Embryonic facial prominence (tissue), 1 donor: Measurements from ENCODE around the gene ACE.

Source experiments
- DNase-seq: peaks from one replicate; pipeline ENCODE4 v3.0.0-alpha.2; 2016; ENCODE audit errors: extremely low spot score

ACE gene

DNA sequence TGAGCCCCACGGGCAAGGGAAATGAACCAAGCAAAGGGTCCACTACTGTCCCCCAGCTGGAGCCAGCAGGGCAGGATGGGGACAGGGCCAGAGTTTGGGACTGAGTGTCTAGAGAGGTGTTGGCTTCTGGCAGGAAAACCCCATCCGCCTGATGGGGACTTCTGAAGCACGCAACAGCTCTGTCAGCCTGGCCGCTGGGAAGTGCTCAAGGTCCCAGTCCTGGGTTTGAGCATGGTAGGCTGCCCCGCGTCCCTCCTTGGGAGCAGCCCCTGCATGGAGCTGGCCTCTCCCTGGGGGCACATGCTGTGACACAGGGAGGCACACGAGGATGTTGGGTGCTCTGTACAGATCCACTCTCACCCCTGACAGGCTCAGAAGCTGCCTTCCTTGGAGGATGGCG is 14.6 kb downstream of the ACE start:
- DNase-seq, result no peak

DNA sequence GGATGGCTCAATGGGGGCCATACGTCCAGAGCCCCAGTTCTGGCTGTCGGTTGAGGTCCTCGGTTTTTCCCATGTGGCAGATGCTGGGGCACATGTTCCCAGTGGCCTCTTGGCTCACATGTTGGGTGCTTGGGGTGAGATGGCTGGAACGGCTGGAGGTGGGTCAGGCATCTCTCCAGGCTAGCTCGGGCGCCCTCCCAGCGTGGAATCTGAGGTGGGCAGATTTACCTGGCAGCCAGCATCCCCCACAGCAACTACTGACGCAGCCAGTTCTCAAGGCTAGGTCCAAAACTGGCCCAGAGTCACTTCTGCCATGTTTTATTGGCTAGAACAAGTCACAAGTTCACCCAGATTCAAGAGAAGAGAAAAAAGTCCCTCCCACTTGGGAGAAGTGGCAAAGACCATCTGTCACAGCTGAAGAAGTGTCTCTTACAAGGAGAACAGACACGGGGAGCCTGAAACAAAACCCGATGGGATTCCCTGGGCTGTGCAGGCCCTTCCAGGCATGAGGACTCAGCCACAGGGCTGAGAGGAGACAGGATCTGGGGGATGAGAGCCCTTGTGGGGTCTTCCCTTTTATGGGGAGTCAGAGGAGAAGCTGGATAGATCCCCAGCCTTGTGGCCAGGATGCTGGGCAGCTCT is 15.2 kb downstream of the ACE start:
- DNase-seq, result no peak

DNA sequence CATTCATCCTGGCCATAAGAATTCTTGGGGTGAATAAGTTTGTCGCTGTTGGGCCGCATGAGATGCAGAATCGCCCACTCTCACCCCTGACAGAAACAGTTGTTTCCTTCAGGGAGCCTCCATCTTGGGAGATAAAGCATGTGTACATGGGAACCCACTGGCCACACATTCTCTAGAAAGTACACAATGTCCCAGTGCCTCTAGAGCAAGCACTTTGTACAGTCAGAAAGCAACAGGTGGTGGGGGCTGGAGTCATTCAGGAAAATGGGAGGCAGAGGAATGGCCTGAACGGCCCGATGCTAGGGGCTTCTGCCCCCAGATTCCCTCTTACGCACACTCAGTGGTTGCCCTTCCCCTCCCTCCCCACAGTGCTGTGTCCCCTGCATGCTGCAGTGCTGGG is 16.1 kb downstream of the ACE start:
- DNase-seq, result no peak

DNA sequence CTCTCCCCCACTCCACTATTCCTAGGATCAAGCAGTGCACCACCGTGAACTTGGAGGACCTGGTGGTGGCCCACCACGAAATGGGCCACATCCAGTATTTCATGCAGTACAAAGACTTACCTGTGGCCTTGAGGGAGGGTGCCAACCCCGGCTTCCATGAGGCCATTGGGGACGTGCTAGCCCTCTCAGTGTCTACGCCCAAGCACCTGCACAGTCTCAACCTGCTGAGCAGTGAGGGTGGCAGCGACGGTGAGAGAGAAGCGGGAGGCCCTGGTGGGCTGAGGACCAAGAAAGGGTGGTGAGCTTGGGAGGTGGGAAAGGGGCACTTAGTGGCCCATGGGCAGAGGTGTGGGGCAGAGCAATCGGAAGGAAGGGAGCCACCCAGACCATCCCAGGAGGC is 16.6 kb downstream of the ACE start:
- no peak for DNase-seq

DNA sequence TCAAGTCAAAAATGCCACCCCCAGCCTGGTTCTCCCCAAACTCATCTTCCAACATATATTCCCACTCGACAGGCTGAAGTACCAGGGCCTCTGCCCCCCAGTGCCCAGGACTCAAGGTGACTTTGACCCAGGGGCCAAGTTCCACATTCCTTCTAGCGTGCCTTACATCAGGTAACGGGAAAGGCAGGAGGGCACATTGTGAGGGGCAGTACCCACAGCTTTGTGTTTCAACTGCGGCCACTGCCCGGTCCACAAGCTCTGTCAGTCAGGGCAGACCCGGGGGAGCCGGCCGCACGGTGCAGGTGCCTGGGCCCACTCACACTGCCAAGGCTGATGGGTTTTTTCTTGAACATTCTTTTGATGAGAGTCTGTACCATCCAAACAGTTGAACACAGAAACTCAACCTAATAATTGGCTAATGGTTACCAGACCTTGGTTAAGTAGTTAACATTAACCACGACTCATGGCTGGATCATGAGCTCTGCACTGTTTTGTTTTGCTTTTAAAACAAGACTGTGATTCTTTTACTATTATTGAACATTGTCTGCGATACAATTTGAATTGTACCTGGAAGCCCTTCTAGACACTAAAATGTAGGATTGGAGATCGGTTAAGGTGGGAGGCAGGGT is 17.6 kb downstream of the ACE start:
- DNase-seq, result no peak

DNA sequence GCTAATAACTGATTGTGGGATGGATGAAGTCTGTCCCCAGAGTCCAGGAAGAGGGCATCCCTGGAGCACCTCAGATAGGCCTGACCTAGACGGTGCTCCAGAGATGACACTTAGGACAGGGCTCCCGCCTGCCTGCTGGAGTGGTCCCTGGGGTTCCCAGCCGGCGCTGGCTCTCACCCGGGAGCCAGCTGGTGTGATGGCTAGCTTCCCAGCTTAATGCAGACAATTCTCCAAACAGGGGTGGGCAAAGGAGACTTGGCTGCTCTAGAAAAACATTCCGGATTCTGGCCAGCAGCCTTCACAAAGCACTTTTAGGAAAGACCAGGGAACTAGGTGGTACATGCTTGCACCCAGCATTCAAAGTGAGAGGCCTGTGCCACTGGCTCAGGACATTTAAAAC is 18.6 kb downstream of the ACE start:
- DNase-seq, result no peak

DNA sequence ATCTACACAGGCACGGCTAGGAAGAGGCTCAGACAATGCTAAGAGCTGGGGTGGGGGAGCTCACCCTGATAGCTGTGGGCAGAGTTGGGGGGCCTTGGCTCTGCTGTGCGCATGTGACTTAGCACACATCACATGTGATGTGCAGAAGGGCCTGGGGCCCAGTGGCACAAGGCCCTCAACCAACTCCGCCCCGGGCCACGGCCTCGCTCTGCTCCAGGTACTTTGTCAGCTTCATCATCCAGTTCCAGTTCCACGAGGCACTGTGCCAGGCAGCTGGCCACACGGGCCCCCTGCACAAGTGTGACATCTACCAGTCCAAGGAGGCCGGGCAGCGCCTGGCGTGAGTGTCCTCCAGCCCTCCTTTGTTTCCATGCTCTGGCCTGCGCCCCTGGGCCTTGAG is 19.3 kb downstream of the ACE start:
- no peak for DNase-seq

DNA sequence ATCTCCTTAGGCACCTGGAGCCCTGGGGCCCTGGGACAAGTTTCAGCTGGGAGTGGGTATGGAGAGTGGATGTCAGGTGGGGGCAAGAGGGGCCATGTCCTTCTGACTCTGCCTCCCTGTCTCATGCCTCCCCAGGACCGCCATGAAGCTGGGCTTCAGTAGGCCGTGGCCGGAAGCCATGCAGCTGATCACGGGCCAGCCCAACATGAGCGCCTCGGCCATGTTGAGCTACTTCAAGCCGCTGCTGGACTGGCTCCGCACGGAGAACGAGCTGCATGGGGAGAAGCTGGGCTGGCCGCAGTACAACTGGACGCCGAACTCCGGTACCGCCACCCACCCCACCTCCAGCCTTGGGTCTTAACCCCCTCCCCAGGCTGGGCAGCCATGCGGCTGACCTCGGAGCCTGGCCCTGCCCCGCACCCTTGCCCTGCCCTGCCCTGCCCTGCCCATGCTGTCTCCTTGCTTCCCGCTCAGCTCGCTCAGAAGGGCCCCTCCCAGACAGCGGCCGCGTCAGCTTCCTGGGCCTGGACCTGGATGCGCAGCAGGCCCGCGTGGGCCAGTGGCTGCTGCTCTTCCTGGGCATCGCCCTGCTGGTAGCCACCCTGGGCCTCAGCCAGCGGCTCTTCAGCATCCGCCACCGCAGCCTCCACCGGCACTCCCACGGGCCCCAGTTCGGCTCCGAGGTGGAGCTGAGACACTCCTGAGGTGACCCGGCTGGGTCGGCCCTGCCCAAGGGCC is 20.0 kb downstream of the ACE start:
- no peak for DNase-seq

DNA sequence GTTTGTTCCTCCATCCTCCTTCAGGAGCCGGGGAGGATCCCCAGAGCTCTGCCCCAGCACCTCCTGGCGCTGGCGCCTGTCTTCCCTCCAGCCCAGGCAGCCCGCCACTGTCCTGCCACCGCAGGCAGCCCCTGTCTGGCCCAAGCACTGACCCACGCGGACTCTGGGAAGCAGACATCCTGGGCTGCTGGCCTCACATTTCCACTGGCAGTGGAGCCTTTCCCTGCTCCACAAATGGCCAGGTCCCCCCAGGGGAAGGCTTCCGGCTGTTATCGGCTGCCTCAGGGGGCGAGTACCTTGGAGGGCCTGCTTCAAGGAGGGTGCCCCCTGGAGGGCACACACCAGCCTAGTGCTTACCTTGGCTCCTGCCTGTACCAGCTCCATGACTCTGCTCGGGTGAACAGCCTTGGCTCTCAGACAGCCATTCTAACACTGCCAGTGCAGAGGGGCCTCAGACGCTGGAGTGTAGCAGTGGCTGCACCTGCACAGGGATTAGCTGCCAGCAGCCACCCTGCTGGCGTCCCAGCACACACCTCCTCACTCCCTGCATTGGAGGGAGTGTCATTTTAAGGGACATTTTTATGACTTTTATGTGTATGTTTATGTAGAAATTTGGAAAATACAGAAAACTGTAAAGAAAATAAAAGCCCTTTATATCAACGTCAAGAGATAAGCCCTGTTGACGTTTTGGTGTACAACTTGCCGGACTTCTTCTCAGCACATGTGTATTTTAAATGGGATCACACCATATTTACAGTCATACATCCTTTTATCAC is 21.0 kb downstream of the ACE start:
- no peak for DNase-seq

DNA sequence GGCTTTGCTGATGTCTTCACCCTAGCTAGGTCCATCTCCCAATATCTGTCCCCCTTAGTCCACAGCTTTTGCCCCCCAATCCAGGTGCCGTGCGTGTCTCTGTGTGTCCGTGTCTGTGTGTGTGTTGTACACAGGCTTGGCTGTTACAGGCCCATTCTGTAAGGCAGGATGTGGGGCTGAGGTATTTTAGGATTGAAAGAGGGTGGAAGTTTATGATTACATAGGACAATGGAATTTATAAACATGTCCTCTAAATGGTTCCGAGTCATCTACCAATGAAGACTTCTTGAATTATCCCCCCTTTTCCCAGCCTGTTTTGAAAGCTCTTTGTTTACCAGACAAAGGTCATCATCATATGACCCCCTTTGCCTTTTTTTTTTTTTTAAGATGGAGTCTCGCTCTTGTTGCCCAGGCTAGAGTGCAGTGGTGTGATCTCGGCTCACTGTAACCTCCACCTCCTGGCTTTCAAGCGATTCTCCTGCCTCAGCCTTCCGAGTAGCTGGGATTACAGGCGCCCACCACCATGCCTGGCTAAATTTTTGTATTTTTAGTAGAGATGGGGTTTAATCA is 21.9 kb downstream of the ACE start:
- DNase-seq, result no peak

DNA sequence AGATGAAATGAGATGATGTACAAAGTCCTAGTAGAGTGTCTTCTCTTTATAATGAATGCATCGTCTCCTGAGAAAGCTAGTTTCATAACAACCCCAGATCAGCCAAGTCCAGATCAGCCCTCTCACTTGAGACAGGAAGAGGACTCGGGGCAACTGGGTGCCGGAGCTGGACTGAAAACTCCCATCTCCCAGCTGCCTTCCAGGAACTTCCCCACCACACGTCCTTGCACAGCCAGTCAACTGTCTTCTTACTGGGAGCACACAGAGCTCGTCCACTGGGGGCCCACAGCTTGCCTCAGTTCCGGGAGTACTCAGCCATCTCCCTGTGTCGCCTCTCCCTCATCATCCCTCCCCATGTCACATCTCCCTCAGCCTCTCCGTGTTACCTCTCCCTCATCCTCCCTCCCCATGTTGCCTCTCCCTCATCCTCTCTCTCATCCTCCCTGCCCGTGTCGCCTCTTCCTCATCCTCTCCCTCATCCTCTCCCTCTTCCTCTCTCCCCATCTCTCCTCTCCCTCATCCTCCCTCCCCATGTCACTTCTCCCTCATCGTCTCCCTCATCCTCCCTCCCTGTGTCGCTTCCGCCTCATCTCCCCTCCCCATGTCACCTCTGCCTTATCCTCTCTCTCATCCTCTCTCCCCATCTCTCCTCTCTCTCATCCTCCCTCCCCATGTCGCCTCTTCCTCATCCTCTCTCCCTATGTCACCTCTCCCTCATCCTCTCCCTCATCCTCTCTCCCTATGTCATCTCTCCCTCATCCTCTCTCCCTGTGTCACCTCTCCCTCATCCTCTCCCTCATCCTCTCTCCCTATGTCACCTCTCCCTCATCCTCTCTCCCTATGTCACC is 23.9 kb downstream of the ACE start:
- no peak for DNase-seq

DNA sequence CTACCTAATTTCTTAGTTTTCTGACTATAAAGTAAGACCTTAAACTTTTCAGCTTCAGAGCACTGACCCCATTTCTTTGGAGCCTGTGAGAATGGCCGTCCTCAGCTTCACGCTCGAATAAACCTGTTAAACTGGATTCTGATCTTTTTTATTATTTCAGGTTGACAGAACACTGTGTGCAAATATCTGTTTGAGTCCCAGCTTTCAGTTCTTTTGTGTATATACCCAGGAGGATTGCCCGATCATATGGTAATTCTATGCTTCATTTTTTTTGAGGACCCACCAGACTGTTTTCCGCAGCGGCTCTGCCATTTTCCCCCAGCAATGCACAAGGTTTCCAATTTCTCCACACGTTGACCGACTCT is 26.5 kb downstream of the ACE start:
- no peak for DNase-seq

DNA sequence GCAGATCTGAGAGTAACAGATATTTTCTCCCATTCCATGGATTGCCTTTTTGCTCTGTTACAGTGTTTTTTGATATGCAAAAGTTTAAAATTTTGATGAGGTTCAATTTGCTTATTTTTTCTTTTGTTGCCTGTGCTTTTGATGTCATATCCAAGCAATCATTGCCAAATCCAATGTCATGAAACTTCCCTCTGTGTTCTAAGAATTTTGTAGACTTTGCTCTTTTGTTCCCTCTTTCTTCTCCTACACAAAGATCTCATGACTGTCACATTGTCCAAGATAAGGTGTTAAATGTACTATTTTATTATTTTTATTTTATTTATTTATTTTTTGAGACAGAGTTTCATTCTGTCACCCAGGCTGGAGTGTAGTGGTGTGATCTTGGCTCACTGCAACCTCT is 27.4 kb downstream of the ACE start:
- DNase-seq, result no peak

DNA sequence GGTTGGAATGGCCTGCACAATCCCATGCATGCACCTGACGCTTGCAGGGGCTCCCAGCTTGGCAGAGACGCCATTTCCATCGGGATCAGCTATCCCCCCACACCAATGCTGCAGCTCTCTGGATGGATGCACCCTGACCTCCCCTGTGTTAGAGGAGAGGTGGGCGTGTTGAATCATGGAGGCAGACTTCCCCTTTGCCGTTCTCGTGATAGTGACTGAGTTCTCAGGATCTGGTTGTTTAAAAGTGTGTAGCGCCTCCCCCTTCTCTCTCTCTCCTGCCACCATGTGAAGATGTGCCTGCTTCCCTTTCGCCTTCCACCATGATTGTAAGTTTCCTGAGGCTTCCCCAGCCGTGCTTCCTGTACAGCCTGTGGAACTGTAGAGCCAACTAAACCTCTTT is 28.5 kb downstream of the ACE start:
- no peak for DNase-seq

DNA sequence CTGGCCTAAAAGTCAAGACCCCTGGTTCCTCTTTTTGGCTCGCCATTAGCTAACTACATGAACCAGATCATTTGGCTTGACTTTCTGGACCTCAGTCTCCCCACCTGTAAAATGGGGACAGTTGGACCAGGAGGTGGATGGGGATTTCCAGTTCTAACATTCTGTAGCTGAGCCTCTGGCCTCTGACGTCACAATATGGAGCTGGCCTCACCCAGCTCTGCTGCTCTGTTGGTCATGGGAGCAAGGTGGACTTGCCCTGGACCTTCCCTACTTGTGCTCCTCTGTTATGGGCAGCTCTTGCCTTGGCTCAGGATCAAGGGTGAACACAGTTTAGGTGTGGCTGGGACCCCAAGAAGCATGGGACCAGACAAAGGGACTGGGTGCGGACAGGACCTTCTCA is 29.8 kb downstream of the ACE start:
- DNase-seq, result no peak

DNA sequence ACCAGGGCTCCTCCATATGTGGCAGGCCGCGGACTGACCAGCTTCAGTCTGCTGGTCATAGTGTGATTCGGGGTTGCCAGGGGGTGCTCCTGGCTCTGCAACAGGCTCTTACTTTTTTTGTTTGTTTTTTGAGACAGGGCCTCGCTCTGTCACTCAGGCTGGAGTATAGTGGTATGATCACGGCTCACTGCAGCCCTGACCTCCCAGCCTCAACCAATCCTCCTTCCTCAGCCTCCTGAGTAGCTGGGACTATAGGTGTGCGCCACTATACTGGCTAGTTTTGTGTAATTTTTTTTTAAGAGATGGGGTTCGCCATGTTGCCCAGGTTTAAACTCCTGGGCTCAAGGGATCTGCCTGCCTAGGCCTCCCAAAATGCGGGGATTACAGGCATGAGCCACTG is 34.5 kb downstream of the ACE start:
- DNase-seq, result no peak

DNA sequence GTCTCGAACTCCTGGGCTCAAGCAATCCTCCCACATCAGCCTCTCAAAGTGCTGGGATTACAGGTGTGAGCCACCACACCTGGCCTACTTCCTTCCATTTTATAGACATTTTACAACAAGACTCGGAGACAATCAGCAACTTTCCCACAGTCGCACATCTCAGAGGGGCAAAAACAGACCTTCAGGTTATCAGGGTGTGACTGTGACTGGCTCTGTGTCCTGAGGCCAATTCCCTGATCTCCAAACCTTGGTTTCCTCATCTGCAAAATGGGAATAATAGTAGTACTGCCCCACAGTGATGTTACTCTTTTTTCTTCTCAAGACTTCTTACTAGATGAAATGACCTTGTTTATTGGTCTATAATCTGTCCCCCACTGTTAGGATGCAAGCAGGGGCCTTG is 35.5 kb downstream of the ACE start:
- no peak for DNase-seq

DNA sequence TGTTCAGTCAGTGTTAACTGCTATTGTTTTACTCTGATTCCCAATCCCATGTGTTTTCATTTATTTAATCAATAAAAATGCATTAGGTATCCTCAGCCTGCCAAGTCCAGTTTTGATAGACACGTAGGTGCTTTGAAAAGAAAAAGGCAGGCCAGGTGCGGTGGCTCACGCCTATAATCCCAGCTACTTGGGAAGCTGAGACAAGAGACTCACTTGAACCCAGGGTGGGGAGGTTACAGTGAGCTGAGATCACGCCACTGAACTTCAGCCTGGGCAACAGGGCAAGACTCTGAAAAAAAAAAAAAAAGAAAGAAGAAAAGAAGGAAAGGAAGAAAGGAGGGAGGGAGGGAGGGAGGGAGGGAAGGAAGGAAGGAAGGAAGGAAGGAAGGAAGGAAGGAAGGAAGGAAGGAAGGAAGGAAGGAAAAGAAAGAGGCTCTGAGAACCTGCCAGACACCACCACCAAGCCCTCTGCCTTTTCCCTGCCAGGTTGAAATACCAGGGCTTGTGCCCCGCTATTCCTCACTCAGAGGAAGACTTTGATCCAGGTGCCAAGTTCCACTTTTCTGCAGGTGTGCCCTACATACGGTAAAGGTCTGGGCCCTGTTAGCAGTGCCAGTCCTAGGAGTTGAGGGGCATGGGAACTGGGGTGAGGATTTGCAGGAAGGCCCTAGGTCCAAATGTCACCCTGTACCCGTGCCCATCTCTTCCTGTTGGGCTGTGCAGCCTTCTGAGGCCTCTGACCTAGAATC is 36.2 kb downstream of the ACE start:
- DNase-seq, result no peak

DNA sequence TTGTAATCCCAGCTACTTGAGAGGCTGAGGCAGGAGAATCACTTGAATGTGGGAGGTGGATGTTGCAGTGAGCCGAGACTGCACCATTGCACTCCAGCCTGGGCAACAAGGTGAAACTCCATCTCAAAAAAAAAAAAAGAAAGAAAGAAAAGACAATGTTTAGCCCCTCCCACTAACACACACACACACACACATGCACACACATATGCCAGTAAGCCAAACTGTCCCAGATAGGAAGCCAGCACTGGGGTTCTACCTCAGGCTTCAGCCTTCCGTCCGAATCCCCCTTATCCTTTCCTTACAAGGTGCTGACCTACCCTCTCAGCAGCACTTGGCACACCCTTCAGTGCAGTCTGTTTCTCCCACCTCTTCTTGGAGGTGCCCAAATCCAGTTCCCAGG is 37.6 kb downstream of the ACE start:
- DNase-seq, result no peak

DNA sequence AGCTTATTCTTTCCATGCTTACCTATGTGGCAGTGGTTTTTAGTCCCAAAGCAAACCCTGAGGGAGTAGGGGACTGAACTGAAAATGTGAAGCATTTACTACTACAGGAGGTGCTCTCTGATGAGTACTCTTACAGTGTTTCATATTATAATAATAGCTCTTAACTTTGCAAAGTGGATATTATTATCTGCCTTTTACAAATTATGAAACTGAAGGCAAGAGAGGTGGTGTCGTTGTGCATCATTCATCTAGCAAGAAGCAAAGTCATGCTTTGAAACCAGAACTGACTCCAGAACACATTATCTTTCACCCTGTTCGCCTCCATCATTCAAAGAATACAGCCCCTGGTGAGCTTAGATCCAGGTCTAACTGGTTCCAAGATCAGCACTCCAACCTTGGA is 38.1 kb downstream of the ACE start:
- no peak for DNase-seq

DNA sequence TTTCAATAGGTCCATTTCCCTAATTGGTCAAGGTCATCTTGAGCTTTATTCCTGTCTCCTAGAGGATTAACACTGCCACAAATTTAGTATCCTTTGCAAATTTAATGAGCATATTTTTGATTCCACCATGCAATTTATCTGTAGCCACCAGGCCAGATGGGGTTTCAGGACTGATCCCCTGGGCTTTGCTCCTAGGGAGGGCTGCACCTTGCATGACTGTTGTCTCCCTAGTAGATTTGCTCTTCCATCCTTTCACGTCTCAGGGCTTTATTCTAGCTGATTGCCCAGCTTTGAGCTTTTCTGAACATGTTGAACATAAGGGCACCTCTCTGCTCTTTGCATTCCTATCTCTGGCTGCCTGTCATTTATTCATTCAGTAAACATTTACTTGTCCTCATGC is 38.6 kb downstream of the ACE start:
- DNase-seq, result no peak
